ENCODE data around the gene TLE1. TPM values are rescaled to one million over a fixed set of nuclear protein-coding genes. Genes with fewer than 3 reads are reported as not detected.

TLE1 gene
- total RNA-seq, 1 experiment from 2014 or later = 21.9 TPM

- Mint-ChIP-seq H3K9me3 (ENCODE audit: unreplicated experiment) (no peaks in the 10 kb centered on the region), H3K4me3 (ENCODE audit: unreplicated experiment) (no peak overlapping the region), H3K4me1 (ENCODE audit: insufficient read depth, unreplicated experiment) (no peaks in the 10 kb centered on the region), H3K36me3 (ENCODE audit: insufficient read depth, unreplicated experiment) (peaks cover 28% of the 10 kb centered on the region), H3K27me3 (ENCODE audit: insufficient read depth, unreplicated experiment) (no peaks in the 10 kb centered on the region), H3K27ac (ENCODE audit: low read depth, unreplicated experiment) (peak overlapping the region; percentile 66)
- no TSS peak for BruUV-seq (replicated peaks)
- intact Hi-C loops (cut with micrococcal nuclease) = no loop called here
- no peak for TF ChIP-seq CTCF (IDR thresholded peaks at IDR 0.05; ENCODE audit: unreplicated experiment)
- ChIA-PET POLR2A (interaction anchor here (0.7 kb wide), 1 partner anchor 1579 kb away, joined by 4 read pairs; no protein-coding TSS in a partner anchor), CTCF (interaction anchor here (0.6 kb wide), 1 partner anchor 1150 kb away, joined by 3 read pairs; no protein-coding TSS in a partner anchor)
- no peak for DNase-seq (ENCODE audit: unreplicated experiment)
Observed at GRCh38 chr9:81633952-81634854, 55.1 kb downstream of the TLE1 start.

GRCh38 chr9:81632599-81632998, 56.7 kb downstream of the TLE1 start:
- Mint-ChIP-seq H3K4me1 (ENCODE audit: insufficient read depth, unreplicated experiment) (no peaks in the 10 kb centered on the region), H3K9me3 (ENCODE audit: unreplicated experiment) (no peaks in the 10 kb centered on the region), H3K27me3 (ENCODE audit: insufficient read depth, unreplicated experiment) (no peaks in the 10 kb centered on the region), H3K4me3 (ENCODE audit: unreplicated experiment) (no peak overlapping the region), H3K27ac (ENCODE audit: low read depth, unreplicated experiment) (peak overlapping the region; percentile 40), H3K36me3 (ENCODE audit: insufficient read depth, unreplicated experiment) (peaks cover 28% of the 10 kb centered on the region)
- intact Hi-C loops (cut with micrococcal nuclease) = no loop called here
- ChIA-PET POLR2A (no interaction called here), CTCF (interaction anchor here (0.6 to 1.3 kb wide), 5 partner anchors 55 to 764 kb away, joined by 3 to 6 read pairs (median 3); no protein-coding TSS in a partner anchor)
- TF ChIP-seq CTCF (IDR thresholded peaks at IDR 0.05; ENCODE audit: unreplicated experiment) = no peak
- BruUV-seq (replicated peaks) = no TSS peak
- no peak for DNase-seq (ENCODE audit: unreplicated experiment)

GRCh38 chr9:81631218-81631745, 58.1 kb downstream of the TLE1 start:
- intact Hi-C loops (cut with micrococcal nuclease) = no loop called here
- Mint-ChIP-seq H3K27ac (ENCODE audit: low read depth, unreplicated experiment) (no peak overlapping the region), H3K27me3 (ENCODE audit: insufficient read depth, unreplicated experiment) (no peaks in the 10 kb centered on the region), H3K9me3 (ENCODE audit: unreplicated experiment) (no peaks in the 10 kb centered on the region), H3K4me1 (ENCODE audit: insufficient read depth, unreplicated experiment) (peaks cover 8% of the 10 kb centered on the region), H3K36me3 (ENCODE audit: insufficient read depth, unreplicated experiment) (peaks cover 19% of the 10 kb centered on the region), H3K4me3 (ENCODE audit: unreplicated experiment) (no peak overlapping the region)
- DNase-seq (ENCODE audit: unreplicated experiment) = no peak
- ChIA-PET CTCF (interaction anchor here (1.3 kb wide), 1 partner anchor 56 kb away, joined by 6 read pairs; no protein-coding TSS in a partner anchor), POLR2A (no interaction called here)
- BruUV-seq (replicated peaks) = no TSS peak
- no peak for TF ChIP-seq CTCF (IDR thresholded peaks at IDR 0.05; ENCODE audit: unreplicated experiment)

DNA sequence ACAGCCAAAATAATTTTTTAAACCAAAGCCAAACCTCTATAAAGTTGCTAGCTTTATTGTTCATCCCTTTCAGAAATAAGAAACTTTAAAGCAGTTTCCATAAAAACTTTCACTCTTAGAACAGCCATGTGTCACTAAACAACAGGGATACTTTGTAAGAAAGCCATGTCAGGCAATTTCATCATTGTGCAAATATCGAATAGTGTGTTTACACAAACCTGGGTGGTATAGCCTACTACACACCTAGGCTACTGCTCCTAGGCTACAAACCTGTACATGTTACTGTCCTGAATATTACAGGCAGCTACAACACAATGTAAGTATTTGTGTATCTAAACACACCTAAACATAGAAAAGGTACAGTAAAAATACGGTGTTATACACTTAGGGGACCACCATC, 59.9 kb downstream of the TLE1 start:
- H3K9me3 Mint-ChIP-seq (ENCODE audit: unreplicated experiment) = no peaks in the 10 kb centered on the region
- ChIA-PET POLR2A (no interaction called here), CTCF (no interaction called here)
- no peaks in the 10 kb centered on the region for H3K27me3 Mint-ChIP-seq (ENCODE audit: insufficient read depth, unreplicated experiment)
- H3K4me3 Mint-ChIP-seq (ENCODE audit: unreplicated experiment) = no peak overlapping the region
- peaks cover 19% of the 10 kb centered on the region for H3K36me3 Mint-ChIP-seq (ENCODE audit: insufficient read depth, unreplicated experiment)
- peaks cover 11% of the 10 kb centered on the region for H3K4me1 Mint-ChIP-seq (ENCODE audit: insufficient read depth, unreplicated experiment)
- BruUV-seq (replicated peaks) = no TSS peak
- no peak overlapping the region for H3K27ac Mint-ChIP-seq (ENCODE audit: low read depth, unreplicated experiment)
- DNase-seq (ENCODE audit: unreplicated experiment) = no peak
- intact Hi-C loops (cut with micrococcal nuclease) = no loop called here
- no peak for TF ChIP-seq CTCF (IDR thresholded peaks at IDR 0.05; ENCODE audit: unreplicated experiment)

Data from MCF 10A (cell line).